ENCODE measurements around the gene MRLN.
A peak's percentile ranks its signal among the peaks of the same experiment; 100 is the strongest.
"Not testable (repeated sequence)": the region's sequence is repeated elsewhere in the genome, so short reads cannot be mapped to it uniquely, and the experiment has no call there.

The MRLN gene

GRCh38 chr10:59753267-59753666 lies at the start of gene MRLN:
MRLN (minus strand) TSS chr10:59753455.
- peak; percentile 69 to 85 for DNase-seq

GRCh38 chr10:59801171-59801570 lies 47.9 kb upstream of the MRLN start:
- no peak for DNase-seq

DNA sequence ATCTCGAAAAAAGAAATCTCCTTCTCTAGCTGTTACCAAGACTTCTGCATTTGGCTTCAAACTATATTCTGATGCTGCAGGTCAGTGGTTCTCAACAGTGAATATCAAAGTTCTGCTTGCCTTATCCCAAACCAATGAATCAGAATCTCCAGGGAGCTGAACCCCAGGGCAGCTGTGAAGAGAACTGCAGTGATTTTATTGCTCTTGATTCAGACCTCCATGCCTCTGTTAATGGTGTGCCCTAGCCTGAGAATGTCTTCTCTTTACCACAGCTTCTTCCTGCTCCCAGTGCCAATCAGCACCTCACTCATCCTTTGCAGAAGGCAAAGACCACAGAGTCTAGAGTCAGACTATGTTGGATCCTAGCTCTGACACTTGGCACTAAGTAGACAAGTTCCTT lies 46.2 kb upstream of the MRLN start:
- no peak for DNase-seq

- no peak for DNase-seq
Observed at GRCh38 chr10:59793919-59794318, 40.7 kb upstream of the MRLN start.

- no peak for DNase-seq
Observed at GRCh38 chr10:59792812-59793211, 39.6 kb upstream of the MRLN start.

DNA sequence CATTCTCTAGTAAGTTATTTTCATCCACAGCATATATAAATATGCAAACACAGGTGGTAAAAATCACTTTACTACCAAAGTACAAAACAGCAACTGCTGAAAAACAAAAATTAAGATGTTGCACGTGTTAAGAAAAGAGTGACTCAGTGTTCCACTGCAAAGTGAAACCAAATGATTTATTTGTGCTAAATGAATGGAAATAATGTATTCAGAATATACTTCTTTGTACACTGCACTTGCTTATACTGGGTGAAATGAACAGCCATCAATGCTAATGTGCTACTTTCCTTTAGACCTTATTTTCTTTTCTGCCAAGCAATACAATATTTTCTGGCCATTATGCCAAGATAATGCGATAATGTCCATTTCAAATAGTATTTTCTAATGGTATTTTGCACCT lies 38.3 kb upstream of the MRLN start:
- no peak for DNase-seq

DNA sequence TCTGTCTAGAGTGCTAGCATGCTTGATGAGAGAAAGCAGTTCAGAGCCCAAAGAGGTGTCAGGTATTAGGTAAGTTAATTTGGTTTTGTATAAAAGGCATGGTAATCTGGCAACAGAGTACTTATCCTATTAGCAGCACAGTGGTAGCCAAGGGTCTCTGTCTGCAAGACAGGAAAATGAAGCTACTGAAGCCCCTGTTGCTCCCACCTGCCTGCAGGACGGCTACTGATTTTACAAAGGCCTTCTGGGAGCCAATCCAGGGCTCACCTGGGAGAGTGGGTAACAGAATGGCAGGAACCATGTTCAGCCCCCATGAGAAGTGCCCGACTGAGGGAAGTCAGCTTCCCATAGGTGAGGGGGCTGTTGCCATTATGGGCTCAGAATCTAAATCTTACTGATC lies 36.8 kb upstream of the MRLN start:
- DNase-seq, result not testable (repeated sequence)

DNA sequence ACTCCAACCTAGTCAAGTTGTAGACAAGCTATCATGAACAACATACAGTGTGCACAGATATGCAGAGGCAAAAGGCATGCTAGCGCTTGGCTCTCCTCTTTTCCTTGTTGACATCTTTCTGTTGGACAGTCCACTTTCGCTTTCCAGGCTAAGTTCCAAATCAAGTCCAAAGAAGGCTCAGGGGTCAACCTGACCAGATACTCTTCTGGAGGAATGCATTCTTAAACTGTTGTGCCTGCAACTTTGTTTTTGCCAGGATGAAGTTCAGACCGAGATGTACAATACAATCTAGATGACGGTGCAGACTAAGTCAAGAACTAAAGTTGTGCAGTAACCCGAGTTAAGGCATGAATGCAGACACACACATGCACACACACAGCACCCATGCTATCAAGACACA lies 35.7 kb upstream of the MRLN start:
- not testable (repeated sequence) for DNase-seq

DNA sequence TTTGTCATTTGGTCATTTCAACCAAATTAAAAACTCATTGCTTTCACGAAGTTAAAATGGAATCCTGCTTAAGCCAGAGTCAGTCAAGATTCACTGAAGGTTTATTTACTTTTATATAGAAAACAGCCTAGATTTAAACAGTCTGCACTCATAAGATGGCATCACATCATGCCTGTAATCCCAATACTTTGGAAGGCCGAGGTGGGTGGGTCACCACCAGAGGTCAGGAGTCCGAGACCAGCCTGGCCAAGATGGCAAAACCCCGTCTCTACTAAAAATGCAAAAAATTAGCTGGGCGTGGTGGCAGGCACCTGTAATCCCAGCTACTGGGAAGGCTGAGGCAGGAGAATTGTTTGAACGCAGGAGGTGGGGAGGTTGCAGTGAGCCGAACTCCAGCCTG lies 33.8 kb upstream of the MRLN start:
- not testable (repeated sequence) for DNase-seq

- not testable (repeated sequence) for DNase-seq
Observed at GRCh38 chr10:59785476-59785875, 32.2 kb upstream of the MRLN start.

GRCh38 chr10:59781511-59781910 lies 28.3 kb upstream of the MRLN start:
- no peak for DNase-seq

DNA sequence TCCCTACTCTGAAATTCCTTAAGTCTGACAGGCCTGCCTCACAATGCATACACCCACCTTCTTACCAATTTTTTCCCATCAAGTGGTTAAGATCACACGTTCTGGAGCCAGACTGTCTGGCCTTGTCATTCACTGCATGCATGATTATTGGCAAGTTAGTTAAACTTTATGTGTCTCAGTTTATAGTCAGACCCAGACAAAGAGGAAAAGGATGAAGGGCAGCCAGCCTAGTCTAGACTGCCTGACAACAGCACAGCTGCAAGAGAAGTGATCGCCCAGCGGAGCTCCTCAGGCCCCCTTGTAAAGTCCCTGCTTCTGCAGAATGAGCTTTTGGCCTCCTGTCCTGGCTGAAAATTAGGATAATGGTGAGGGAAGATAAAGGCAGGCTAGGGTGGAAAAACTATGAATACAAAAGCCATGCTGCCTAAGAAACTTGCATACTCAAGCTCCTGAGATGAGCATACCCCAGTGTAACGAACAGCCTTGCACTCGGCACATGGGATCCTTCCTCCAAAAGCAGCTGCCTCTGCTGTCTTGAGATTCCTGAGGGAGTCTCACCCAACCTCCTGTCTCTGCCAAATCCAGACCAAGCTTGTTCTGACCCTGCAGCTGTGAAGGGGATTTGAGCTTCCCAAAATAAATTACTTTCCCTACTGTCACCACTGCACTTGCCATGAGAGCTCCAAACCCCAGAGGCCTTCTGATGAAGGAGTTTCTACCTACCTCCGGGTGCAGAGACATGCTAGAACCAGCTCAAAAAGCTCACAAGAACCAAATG lies 26.7 kb upstream of the MRLN start:
- no peak for DNase-seq

DNA sequence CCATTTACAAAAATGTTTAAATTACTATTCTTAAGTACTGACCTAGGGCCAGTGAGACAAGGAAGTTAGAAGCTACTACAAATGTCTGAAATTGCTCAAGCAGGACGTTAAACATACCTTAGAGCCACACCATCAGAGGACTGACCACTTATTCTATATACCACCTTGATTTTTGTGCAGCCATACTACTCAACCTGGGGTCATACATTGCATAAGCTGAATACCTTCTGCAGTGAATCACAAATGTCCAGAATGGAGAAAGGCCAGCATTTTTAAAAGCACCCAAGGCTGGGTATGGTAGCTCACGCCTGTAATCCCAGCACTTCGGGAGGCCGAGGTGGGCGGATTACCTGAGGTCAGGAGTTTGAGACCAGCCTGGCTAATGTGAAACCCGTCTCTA lies 21.2 kb upstream of the MRLN start:
- DNase-seq, result no peak

DNA sequence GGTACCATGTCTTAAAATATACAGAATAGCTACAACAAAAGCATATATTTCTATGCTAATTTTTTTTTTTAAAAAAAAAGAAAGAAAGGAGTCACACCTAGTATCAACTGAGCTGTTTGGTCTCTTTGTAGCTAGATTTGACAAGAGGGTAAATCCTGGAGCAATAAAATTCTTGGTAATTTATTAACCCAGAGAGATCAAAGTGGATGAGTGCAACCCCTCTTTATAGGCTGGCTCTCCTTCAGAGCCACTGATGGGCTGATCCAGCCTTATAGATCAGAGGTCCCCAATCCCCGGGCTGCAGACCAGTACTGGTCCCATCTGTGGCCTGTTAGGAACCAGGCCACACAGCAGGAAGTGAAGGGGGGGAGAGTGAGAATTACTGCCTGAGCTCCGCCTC lies 19.8 kb upstream of the MRLN start:
- no peak for DNase-seq

DNA sequence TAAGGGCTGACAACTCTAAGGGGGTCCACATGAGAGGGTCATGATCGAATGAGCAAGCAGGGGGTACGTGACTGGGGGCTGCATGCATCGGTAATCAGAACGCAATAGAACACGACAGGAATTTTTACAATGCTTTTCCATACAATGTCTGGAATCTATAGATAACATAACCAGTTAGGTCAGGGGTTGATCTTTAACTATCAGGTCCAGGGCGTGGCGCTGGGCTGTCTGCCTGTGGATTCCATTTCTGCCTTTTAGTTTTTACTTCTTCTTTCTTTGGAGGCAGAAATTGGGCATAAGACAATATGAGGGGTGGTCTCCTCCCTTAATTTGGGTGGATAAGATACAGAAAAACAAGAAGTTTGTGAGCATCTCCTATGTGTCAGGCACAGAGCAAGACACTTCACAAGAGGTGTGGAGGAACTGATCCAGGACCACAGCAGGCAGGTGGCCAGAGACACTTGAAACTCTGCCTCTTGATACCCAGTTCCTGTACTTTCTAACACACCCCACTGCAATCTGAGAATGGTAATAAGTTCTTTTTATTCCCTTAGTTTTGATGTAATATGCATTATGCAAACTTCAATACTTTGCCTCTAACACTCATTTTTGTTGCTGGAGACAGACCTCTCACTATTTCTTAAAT lies 18.0 kb upstream of the MRLN start:
- no peak for DNase-seq

- no peak for DNase-seq
Observed at GRCh38 chr10:59770689-59771088, 17.4 kb upstream of the MRLN start.

GRCh38 chr10:59762505-59762904 lies 9.2 kb upstream of the MRLN start:
- no peak for DNase-seq

DNA sequence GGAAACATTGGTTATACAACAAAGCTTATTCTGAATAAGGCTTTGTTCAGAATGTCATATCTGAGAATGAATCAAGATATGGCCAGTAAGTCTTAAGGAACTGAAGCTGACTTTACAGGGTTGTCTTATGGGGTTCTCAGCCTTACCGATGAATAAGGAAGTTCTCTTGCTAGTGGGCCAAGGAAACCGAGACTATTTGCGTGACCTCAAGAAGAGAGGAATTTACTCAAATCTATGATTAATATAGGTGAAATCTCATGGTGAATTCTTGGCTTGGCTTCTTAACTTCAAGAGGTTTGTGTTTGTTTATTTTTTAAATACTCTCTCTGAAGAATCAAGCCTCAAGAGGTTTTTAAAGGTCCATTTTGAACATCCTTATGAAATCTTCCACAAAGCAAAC lies 4.7 kb upstream of the MRLN start:
- DNase-seq, result no peak

- DNase-seq, result no peak
Observed at GRCh38 chr10:59754951-59755350, 1.7 kb upstream of the MRLN start.

DNA sequence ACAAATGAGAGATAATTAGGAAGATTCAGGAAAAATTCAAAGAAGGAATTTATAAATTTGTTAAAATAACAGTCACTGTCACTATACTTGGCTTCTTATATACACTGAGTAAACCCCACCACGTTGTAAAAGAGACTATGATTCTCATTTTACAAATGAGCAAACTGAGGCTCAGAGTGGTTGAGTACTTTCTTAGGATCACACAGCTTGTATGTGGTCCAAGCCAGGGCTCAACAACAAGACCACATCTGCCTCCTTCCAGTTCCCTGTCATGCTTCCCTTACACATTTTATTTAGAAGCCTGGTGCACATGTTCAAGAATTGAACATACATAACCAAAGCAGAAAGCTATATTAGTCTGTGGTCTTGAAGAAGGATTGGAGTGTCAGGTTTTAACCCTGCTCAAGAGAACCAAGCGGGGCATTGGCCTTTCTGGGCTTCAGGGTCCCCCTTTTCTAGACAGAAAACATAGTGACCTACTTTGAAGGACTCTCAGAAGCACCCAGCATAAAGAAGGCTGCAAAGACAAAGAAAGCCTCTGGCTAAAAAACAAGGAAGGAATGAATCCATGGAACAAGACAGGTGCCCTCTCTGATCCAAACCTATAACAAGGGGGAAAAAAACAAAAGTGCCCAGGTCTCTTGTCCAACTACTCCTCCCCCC lies 846 bp downstream of the MRLN start:
- no peak for DNase-seq

- DNase-seq, result peak in 1 of 2 experiments; percentile 30
Observed at GRCh38 chr10:59750155-59750945, 2.9 kb downstream of the MRLN start.

DNA sequence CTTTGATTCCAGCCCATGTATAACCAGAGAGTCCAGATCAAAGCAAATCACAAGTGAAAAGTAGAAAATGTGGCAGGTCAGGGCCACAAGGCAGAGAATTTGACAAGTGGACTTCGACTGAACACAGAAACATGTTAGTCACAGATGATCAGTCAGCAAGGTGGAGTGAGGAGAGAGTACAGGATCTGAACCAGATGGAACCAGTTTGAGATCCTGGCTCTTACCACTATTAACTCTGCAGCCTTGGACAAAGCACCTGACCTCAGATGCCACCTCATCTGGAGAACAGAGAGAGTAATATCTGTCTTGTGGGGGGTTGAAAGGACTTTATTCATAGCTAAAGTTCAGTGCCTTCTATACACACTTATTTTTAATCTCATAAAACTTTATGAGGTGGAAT lies 4.4 kb downstream of the MRLN start:
- DNase-seq, result no peak

DNA sequence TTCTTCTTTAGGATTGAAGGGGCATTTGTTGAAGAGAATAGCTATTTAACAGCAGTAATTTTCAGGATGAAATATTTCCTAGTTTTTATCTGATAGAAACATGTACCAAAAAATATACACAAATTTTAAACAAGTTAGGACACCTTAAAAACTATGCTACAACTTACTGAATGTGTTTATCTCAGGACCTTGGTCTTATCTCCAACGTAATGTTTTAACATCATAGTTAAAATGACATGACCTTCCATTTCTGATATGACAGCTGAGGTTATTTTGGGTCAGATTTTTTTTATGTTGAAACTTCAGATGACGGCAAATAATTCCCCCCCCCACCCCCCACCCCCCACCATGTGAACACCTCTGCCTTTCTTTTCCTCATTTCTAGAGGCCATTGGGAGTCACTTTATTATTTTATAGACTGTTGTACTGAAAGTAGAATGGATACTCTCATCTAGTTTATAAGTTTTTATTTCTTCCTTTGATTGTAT lies 8.0 kb downstream of the MRLN start:
- no peak for DNase-seq
